H9 (cell line): Measurements from ENCODE around the gene SNRNP200. TPM values are rescaled to one million over a fixed set of nuclear protein-coding genes. Genes with fewer than 3 reads are reported as not detected.

Source experiments
- DNase-seq: peaks from one replicate; pipeline ENCODE4 v3.0.0-alpha.2; 2017
- H2AFZ ChIP-seq: one replicate; pipeline ENCODE4 v1.6.1; 2013; ENCODE audit warnings: mild to moderate bottlenecking, low read length, control low read depth, moderate library complexity
- H2AK5ac ChIP-seq: 2 replicates; pipeline ENCODE4 v1.6.1; 2013; ENCODE audit warnings: low read length, control low read depth, mixed read lengths; ENCODE audit not compliant: insufficient read length
- H2BK120ac ChIP-seq: one replicate; pipeline ENCODE4 v1.6.1; 2013; ENCODE audit warnings: low read depth, mild to moderate bottlenecking, low read length, control low read depth, inconsistent platforms; ENCODE audit not compliant: poor library complexity, severe bottlenecking
- H2BK12ac ChIP-seq: 2 replicates; pipeline ENCODE4 v1.6.1; 2013; ENCODE audit warnings: low read length, control low read depth, mixed read lengths, low read depth; ENCODE audit not compliant: insufficient read length
- H2BK15ac ChIP-seq: 2 replicates; pipeline ENCODE4 v1.6.1; 2013; ENCODE audit warnings: low read depth, low read length, control low read depth
- H2BK20ac ChIP-seq: one replicate; pipeline ENCODE4 v1.6.1; 2013; ENCODE audit warnings: low read depth, mild to moderate bottlenecking, low read length, control low read depth, inconsistent platforms; ENCODE audit not compliant: poor library complexity, severe bottlenecking
- H2BK5ac ChIP-seq: 2 replicates; pipeline ENCODE4 v1.6.1; 2013; ENCODE audit warnings: low read length, control low read depth, mixed read lengths; ENCODE audit not compliant: insufficient read length
- H3K14ac ChIP-seq: 2 replicates; pipeline ENCODE4 v1.6.1; 2013; ENCODE audit warnings: low read length, control low read depth; ENCODE audit not compliant: insufficient read depth
- H3K18ac ChIP-seq: 2 replicates; pipeline ENCODE4 v1.6.1; 2013; ENCODE audit warnings: low read depth, mild to moderate bottlenecking, mixed read lengths, low read length, control low read depth; ENCODE audit not compliant: insufficient read length
- H3K23ac ChIP-seq: 2 replicates; pipeline ENCODE4 v1.6.1; 2013; ENCODE audit warnings: low read length, control low read depth, mixed read lengths, low read depth; ENCODE audit not compliant: insufficient read length
- H3K23me2 ChIP-seq: 2 replicates; pipeline ENCODE4 v1.6.1; 2013; ENCODE audit warnings: low read depth, mild to moderate bottlenecking, mixed read lengths, low read length, control low read depth; ENCODE audit not compliant: insufficient read length, poor library complexity, severe bottlenecking
- H3K27ac ChIP-seq: 2 replicates; pipeline ENCODE4 v1.5.1; 2013; ENCODE audit warnings: low read length, control low read depth, mixed read lengths, low read depth; ENCODE audit not compliant: insufficient read length
- H3K27me3 ChIP-seq: 2 replicates; pipeline ENCODE4 v1.6.1; 2013; ENCODE audit warnings: low read length, control low read depth, inconsistent platforms; ENCODE audit not compliant: insufficient read depth
- H3K4ac ChIP-seq: 2 replicates; pipeline ENCODE4 v1.6.1; 2013; ENCODE audit warnings: low read depth, mild to moderate bottlenecking, control low read depth, inconsistent platforms, low read length, moderate library complexity
- H3K4me1 ChIP-seq: 2 replicates; pipeline ENCODE4 v1.6.1; 2013; ENCODE audit warnings: low read length, control low read depth, inconsistent platforms; ENCODE audit not compliant: insufficient read depth
- H3K4me2 ChIP-seq: 2 replicates; pipeline ENCODE4 v1.6.1; 2013; ENCODE audit warnings: low read length, control low read depth, mixed read lengths; ENCODE audit not compliant: insufficient read length, insufficient read depth
- H3K56ac ChIP-seq: 2 replicates; pipeline ENCODE4 v1.6.1; 2013; ENCODE audit warnings: low read depth, mild to moderate bottlenecking, mixed read lengths, low read length, control low read depth; ENCODE audit not compliant: insufficient read length
- H3K79me1 ChIP-seq: 2 replicates; pipeline ENCODE4 v1.6.1; 2013; ENCODE audit warnings: low read depth, mild to moderate bottlenecking, moderate library complexity, low read length, control low read depth, inconsistent platforms; ENCODE audit not compliant: insufficient read depth, poor library complexity, severe bottlenecking
- H3K79me2 ChIP-seq: 2 replicates; pipeline ENCODE4 v1.6.1; 2013; ENCODE audit warnings: low read length, control low read depth, inconsistent platforms; ENCODE audit not compliant: insufficient read depth
- H3K9ac ChIP-seq: 2 replicates; pipeline ENCODE4 v1.6.1; 2013; ENCODE audit warnings: low read length, control low read depth, mixed read lengths; ENCODE audit not compliant: insufficient read length; ENCODE audit errors: extremely low read depth
- H3K9me3 ChIP-seq: one replicate; pipeline ENCODE4 v1.6.1; 2013; ENCODE audit warnings: low read depth, low read length, inconsistent platforms; ENCODE audit not compliant: control insufficient read depth
- H3T11ph ChIP-seq: one replicate; pipeline ENCODE4 v1.6.1; 2013; ENCODE audit warnings: mild to moderate bottlenecking, low read length, control low read depth, inconsistent platforms
- H4K20me1 ChIP-seq: one replicate; pipeline ENCODE4 v1.6.1; 2013; ENCODE audit not compliant: control insufficient read depth, insufficient read length, insufficient read depth
- H4K5ac ChIP-seq: 2 replicates; pipeline ENCODE4 v1.6.1; 2013; ENCODE audit warnings: low read depth, mild to moderate bottlenecking, mixed read lengths, low read length, control low read depth; ENCODE audit not compliant: insufficient read length
- H4K8ac ChIP-seq: replicated peaks from 2 replicates; pipeline ENCODE4 v1.6.1; 2013; ENCODE audit warnings: low read length, control low read depth, mixed read lengths, low read depth; ENCODE audit not compliant: insufficient read length
- H4K91ac ChIP-seq: 2 replicates; pipeline ENCODE4 v1.6.1; 2013; ENCODE audit warnings: low read depth, mild to moderate bottlenecking, moderate library complexity, mixed read lengths, low read length, control low read depth; ENCODE audit not compliant: insufficient read length
- H3K27ac Mint-ChIP-seq, 3 experiments: 2 replicates in 2 of 3; 3 replicates in 1 of 3; pipeline ENCODE4 v1.8.0; 2020 to 2021; ENCODE audit warnings: mixed read lengths in 3 of 3, mild to moderate bottlenecking in 1 of 3, moderate library complexity in 1 of 3
- H3K27me3 Mint-ChIP-seq: 2 replicates; pipeline ENCODE4 v1.8.0; 2021; ENCODE audit warnings: low read depth, mild to moderate bottlenecking, moderate library complexity, mixed read lengths
- H3K36me3 Mint-ChIP-seq, 3 experiments: 2 replicates in 2 of 3; 3 replicates in 1 of 3; pipeline ENCODE4 v1.8.0; 2020 to 2021; ENCODE audit warnings: low read depth in 3 of 3, mixed read lengths in 3 of 3; ENCODE audit not compliant: insufficient read depth in 1 of 3
- H3K4me1 Mint-ChIP-seq, 2 experiments: 2 replicates each; pipeline ENCODE4 v1.8.0; 2020; ENCODE audit warnings: mixed read lengths in 2 of 2
- H3K4me3 Mint-ChIP-seq, 2 experiments: 2 replicates in 1 of 2; 3 replicates in 1 of 2; pipeline ENCODE4 v1.8.0; 2020 to 2021; ENCODE audit warnings: mild to moderate bottlenecking in 2 of 2, mixed read lengths in 2 of 2, moderate library complexity in 1 of 2
- H3K9me3 Mint-ChIP-seq, 2 experiments: 2 replicates in 1 of 2; 3 replicates in 1 of 2; pipeline ENCODE4 v1.8.0; 2020; ENCODE audit warnings: mild to moderate bottlenecking in 2 of 2, mixed read lengths in 2 of 2, moderate library complexity in 1 of 2
- CTCF ChIP-seq: fragments of 200-600 bp; sonication (generic); conservative IDR thresholded peaks from 3 replicates; pipeline ENCODE4 v1.8.0; 2021; ENCODE audit warnings: antibody characterized with exemption, mild to moderate bottlenecking
- WGBS: extraction: QIAGEN DNeasy Blood & Tissue Kit; methylation state at CpG from one replicate; pipeline ENCODE4 v1.1.7; 2013; ENCODE audit warnings: missing lambda C conversion rate, low lambda C conversion rate, mixed read lengths; ENCODE audit not compliant: insufficient read length; ENCODE audit errors: extremely low coverage; 5-methylcytosine and 5-hydroxymethylcytosine counted together
- total RNA-seq: library from RNA; stranded (reverse); gene quantifications from 2 replicates; pipeline ENCODE4 v1.2.1, GENCODE V29; 2021

The SNRNP200 gene
- total RNA-seq, 1 experiment from 2014 or later: 215 TPM

GRCh38 chr2:96330407-96330806 is 25.1 kb upstream of the SNRNP200 start:
- Histone ChIP-seq H3K79me1 (no peaks in the 10 kb centered on the region), H3K9me3 (no peaks in the 10 kb centered on the region), H4K5ac (no peak overlapping the region), H3K79me2 (no peaks in the 10 kb centered on the region), H3K9ac (no peak overlapping the region), H2AFZ (no peak overlapping the region), H3K4ac (no peak overlapping the region), H4K91ac (no peak overlapping the region), H4K20me1 (no peaks in the 10 kb centered on the region), H3K18ac (no peak overlapping the region), H3K23me2 (no peaks in the 10 kb centered on the region), H3K4me1 (no peaks in the 10 kb centered on the region), H3K56ac (no peak overlapping the region), H2BK5ac (no peak overlapping the region), H3K4me2 (no peak overlapping the region), H3K27ac (no peak overlapping the region), H3K23ac (no peak overlapping the region), H2AK5ac (no peak overlapping the region), H2BK12ac (no peak overlapping the region), H4K8ac (no peak overlapping the region), H3T11ph (no peak overlapping the region), H2BK20ac (no peak overlapping the region), H2BK120ac (no peak overlapping the region), H3K27me3 (no peaks in the 10 kb centered on the region), H3K14ac (no peak overlapping the region), H2BK15ac (no peak overlapping the region)
- Mint-ChIP-seq H3K9me3 (no peaks in the 10 kb centered on the region), H3K27me3 (peaks cover 6% of the 10 kb centered on the region), H3K27ac (no peak overlapping the region), H3K36me3 (peaks cover 22 to 25% (median 23%) of the 10 kb centered on the region in 3 experiments), H3K4me1 (peaks cover 8 to 16% of the 10 kb centered on the region in 2 experiments), H3K4me3 (no peak overlapping the region)
- TF ChIP-seq CTCF: no peak
- no peak for DNase-seq
- no CpG with 5 or more reads among the region's 1 CpG for WGBS
